Bone marrow (tissue), 2 donors: Measurements from ENCODE around the gene RPS2.

Experiments used
- DNase-seq, 2 donors: peaks; one replicate each; lab custom pipeline; 2025; lab: John Stamatoyannopoulos, UW

Gene RPS2

GRCh38 chr16:1998852-1999801 is 34.5 kb upstream of the RPS2 start:
- no peak for DNase-seq

GRCh38 chr16:1998360-1998835 is 33.8 kb upstream of the RPS2 start:
- no peak for DNase-seq

GRCh38 chr16:1997494-1998359 is 33.1 kb upstream of the RPS2 start:
- DNase-seq: no peak

GRCh38 chr16:1993731-1994131 is 29.1 kb upstream of the RPS2 start:
- no peak for DNase-seq

- DNase-seq: no peak
Observed at GRCh38 chr16:1992704-1993317, 28.2 kb upstream of the RPS2 start.

GRCh38 chr16:1991948-1992703 is 27.5 kb upstream of the RPS2 start:
- DNase-seq: peak; percentile 25 to 97

- no peak for DNase-seq
Observed at GRCh38 chr16:1991588-1991947, 26.9 kb upstream of the RPS2 start.

- peak; percentile 12 to 38 for DNase-seq
Observed at GRCh38 chr16:1991135-1991551, 26.5 kb upstream of the RPS2 start.

- DNase-seq: no peak
Observed at GRCh38 chr16:1990351-1991134, 25.9 kb upstream of the RPS2 start.

GRCh38 chr16:1990101-1990350 is 25.4 kb upstream of the RPS2 start:
- DNase-seq: no peak

- no peak for DNase-seq
Observed at GRCh38 chr16:1989209-1990100, 24.8 kb upstream of the RPS2 start, which contains the start of gene SYNGR3. TSS of gene SYNGR3 (plus strand) at chr16:1989970. CDS start at chr16:1990103, 133 bp downstream.

- DNase-seq: no peak
Observed at GRCh38 chr16:1987198-1987597, 22.6 kb upstream of the RPS2 start.

GRCh38 chr16:1985466-1986150 is 21.0 kb upstream of the RPS2 start:
- DNase-seq: no peak

GRCh38 chr16:1984347-1985225 is 20.0 kb upstream of the RPS2 start:
- DNase-seq: no peak

GRCh38 chr16:1983544-1984346 is 19.1 kb upstream of the RPS2 start, which contains the start of gene GFER:
TSS of gene GFER (plus strand) at chr16:1984193. CDS start at chr16:1984219, 26 bp downstream.
- peak; percentile 50 to 74 for DNase-seq

GRCh38 chr16:1982991-1983543 is 18.4 kb upstream of the RPS2 start:
- DNase-seq: no peak

- no peak for DNase-seq
Observed at GRCh38 chr16:1982013-1982433, 17.4 kb upstream of the RPS2 start.
